Gastroesophageal sphincter (tissue), 3 donors: ENCODE results near the gene RALGPS1.

ENCODE experiments used
- CTCF ChIP-seq, 4 experiments: fragments of 200-600 bp in 2 of 4; fragments of 450-650 bp in 2 of 4; sonication (generic) in 1 of 4; IDR thresholded peaks; one replicate each; pipeline ENCODE4 v1.5.1; 2017 to 2019; ENCODE audit warnings: antibody characterized with exemption in 4 of 4, mild to moderate bottlenecking in 2 of 4, moderate library complexity in 2 of 4
- EP300 ChIP-seq: sonication (generic); formaldehyde crosslinking; IDR thresholded peaks from one replicate; pipeline ENCODE4 v1.6.1; 2017; ENCODE audit warnings: antibody characterized with exemption, mild to moderate bottlenecking
- POLR2A ChIP-seq, 2 donors: fragments of 450-650 bp; IDR thresholded peaks; one replicate each; pipeline ENCODE4 v1.6.1; 2017; ENCODE audit warnings: antibody characterized with exemption in 2 of 2, mild to moderate bottlenecking in 2 of 2, moderate library complexity in 1 of 2
- POLR2AphosphoS5 ChIP-seq: sonication (generic); formaldehyde crosslinking; IDR thresholded peaks from one replicate; pipeline ENCODE4 v1.6.1; 2017; ENCODE audit warnings: antibody characterized with exemption

- TF ChIP-seq CTCF (IDR thresholded peaks at IDR 0.05): no peak
- TF ChIP-seq POLR2A (IDR thresholded peaks at IDR 0.05): no peak
- TF ChIP-seq POLR2AphosphoS5: no peak
- no peak for TF ChIP-seq EP300
Measured at GRCh38 chr9:127181595-127182190, 267.1 kb downstream of the RALGPS1 start.
